HepG2 (cell line): ENCODE results near the gene ADAR. TPM values are rescaled to one million over a fixed set of nuclear protein-coding genes. Genes with fewer than 3 reads are reported as not detected.

Experiments used
- ATAD3A ChIP-seq: sonication (generic); formaldehyde crosslinking; IDR thresholded peaks from 2 replicates; pipeline ENCODE4 v1.4.0; 2020; ENCODE audit warnings: missing genetic modification reagents
- BCL3 ChIP-seq: sonication (generic); formaldehyde crosslinking; IDR thresholded peaks from 2 replicates; pipeline ENCODE4 v1.5.1; 2020; ENCODE audit warnings: mild to moderate bottlenecking, missing genetic modification reagents, moderate library complexity
- BORCS8-MEF2B ChIP-seq: sonication (generic); formaldehyde crosslinking; IDR thresholded peaks from 2 replicates; pipeline ENCODE4 v1.8.0; 2022; ENCODE audit warnings: mild to moderate bottlenecking, missing genetic modification reagents
- CAMTA2 ChIP-seq: sonication (generic); formaldehyde crosslinking; IDR thresholded peaks from 2 replicates; pipeline ENCODE4 v1.4.0; 2020; ENCODE audit warnings: mild to moderate bottlenecking, missing genetic modification reagents, borderline replicate concordance
- ETV5 ChIP-seq: IDR thresholded peaks from 2 replicates; pipeline ENCODE4 v1.6.1; 2018; ENCODE audit warnings: missing biosample characterization, missing genetic modification reagents, inconsistent platforms, borderline replicate concordance
- FOXK2 ChIP-seq: fragments of 450-650 bp; IDR thresholded peaks from 2 replicates; pipeline ENCODE4 v1.6.1; 2016
- FOXM1 ChIP-seq: sonication (generic); formaldehyde crosslinking; IDR thresholded peaks from 2 replicates; pipeline ENCODE4 v1.5.0; 2020; ENCODE audit warnings: missing genetic modification reagents
- GPN1 ChIP-seq: sonication (generic); formaldehyde crosslinking; IDR thresholded peaks from 2 replicates; pipeline ENCODE4 v1.5.1; 2020; ENCODE audit warnings: missing genetic modification reagents, borderline replicate concordance
- HNRNPLL ChIP-seq: fragments of 200-400 bp; formaldehyde crosslinking; IDR thresholded peaks from 2 replicates; pipeline ENCODE4 v1.6.1; 2017; ENCODE audit warnings: mild to moderate bottlenecking, low read depth, low read length; ENCODE audit not compliant: poor library complexity, severe bottlenecking
- JARID2 ChIP-seq: sonication (generic); formaldehyde crosslinking; IDR thresholded peaks from 2 replicates; pipeline ENCODE4 v1.8.1; 2023; ENCODE audit warnings: missing genetic modification reagents, inconsistent platforms; ENCODE audit not compliant: insufficient replicate concordance
- NFYB ChIP-seq: sonication (generic); formaldehyde crosslinking; IDR thresholded peaks from 2 replicates; pipeline ENCODE4 v1.4.0; 2020; ENCODE audit warnings: missing genetic modification reagents
- NR0B2 ChIP-seq: sonication (generic); formaldehyde crosslinking; IDR thresholded peaks from 2 replicates; pipeline ENCODE4 v1.4.0; 2020; ENCODE audit warnings: mild to moderate bottlenecking, missing genetic modification reagents
- NR3C1 ChIP-seq: sonication (generic); formaldehyde crosslinking; IDR thresholded peaks from 2 replicates; pipeline ENCODE4 v1.4.0; 2020; ENCODE audit warnings: missing genetic modification reagents
- NRL ChIP-seq: sonication (generic); formaldehyde crosslinking; IDR thresholded peaks from 2 replicates; pipeline ENCODE4 v1.5.0; 2020; ENCODE audit warnings: missing genetic modification reagents, mild to moderate bottlenecking, moderate library complexity, borderline replicate concordance
- RBAK ChIP-seq: sonication (generic); formaldehyde crosslinking; IDR thresholded peaks from 2 replicates; pipeline ENCODE4 v1.5.1; 2020; ENCODE audit warnings: mild to moderate bottlenecking, missing genetic modification reagents
- SNRNP70 ChIP-seq: fragments of 200-400 bp; formaldehyde crosslinking; IDR thresholded peaks from 2 replicates; pipeline ENCODE4 v1.6.1; 2017; ENCODE audit warnings: mild to moderate bottlenecking, low read depth, low read length, moderate library complexity
- ZFP36 ChIP-seq: fragments of 150-350 bp; IDR thresholded peaks from 2 replicates; pipeline ENCODE4 v1.6.1; 2018; ENCODE audit warnings: borderline replicate concordance, low read length, low read depth; ENCODE audit not compliant: partially characterized antibody
- ZFP62 ChIP-seq: sonication (generic); formaldehyde crosslinking; IDR thresholded peaks from 2 replicates; pipeline ENCODE4 v1.4.0; 2020; ENCODE audit warnings: missing genetic modification reagents
- ZFP91 ChIP-seq: sonication (generic); formaldehyde crosslinking; IDR thresholded peaks from 2 replicates; pipeline ENCODE4 v1.9.0; 2022; ENCODE audit warnings: missing genetic modification reagents, mild to moderate bottlenecking, borderline replicate concordance
- ZKSCAN1 ChIP-seq: fragments of 150-350 bp; IDR thresholded peaks from 2 replicates; pipeline ENCODE4 v1.6.1; 2014; ENCODE audit warnings: low read length
- ZNF121 ChIP-seq: sonication (generic); formaldehyde crosslinking; IDR thresholded peaks from 2 replicates; pipeline ENCODE4 v1.5.0; 2020; ENCODE audit warnings: mild to moderate bottlenecking, missing genetic modification reagents
- ZNF160 ChIP-seq: sonication (generic); formaldehyde crosslinking; IDR thresholded peaks from 2 replicates; pipeline ENCODE4 v1.8.0; 2022; ENCODE audit warnings: mild to moderate bottlenecking, inconsistent platforms, missing genetic modification reagents
- ZNF296 ChIP-seq: sonication (generic); formaldehyde crosslinking; conservative IDR thresholded peaks from 2 replicates; pipeline ENCODE4 v1.5.0; 2020; ENCODE audit warnings: mild to moderate bottlenecking, missing genetic modification reagents
- ZNF549 ChIP-seq: sonication (generic); formaldehyde crosslinking; IDR thresholded peaks from 2 replicates; pipeline ENCODE4 v1.5.0; 2020; ENCODE audit warnings: missing genetic modification reagents
- ZNF597 ChIP-seq: sonication (generic); formaldehyde crosslinking; IDR thresholded peaks from 2 replicates; pipeline ENCODE4 v1.5.0; 2020; ENCODE audit warnings: missing genetic modification reagents
- ZNF83 ChIP-seq: sonication (generic); formaldehyde crosslinking; IDR thresholded peaks from 2 replicates; pipeline ENCODE4 v1.4.0; 2020; ENCODE audit warnings: missing genetic modification reagents, mild to moderate bottlenecking, borderline replicate concordance
- ZSCAN22 ChIP-seq: sonication (generic); formaldehyde crosslinking; IDR thresholded peaks from 2 replicates; pipeline ENCODE4 v1.4.0; 2020; ENCODE audit warnings: mild to moderate bottlenecking, missing genetic modification reagents
- polyA plus RNA-seq, 8 experiments: library from polyadenylated mRNA; depleted of rRNA in 3 of 8; stranded (reverse) in 7 of 8; unstranded in 1 of 8; fragments of >200 nt; fragmentation: Illumina TruSeq in 4 of 8; extraction: Trizol in 4 of 8; gene quantifications; 2 replicates each; pipeline versions ENCODE4 v1.2.1 to v1.2.3, GENCODE V29; 2011 to 2016; ENCODE audit warnings: low read depth in 4 of 8, missing spikeins in 1 of 8, mixed read lengths in 1 of 8; ENCODE audit not compliant: insufficient read depth in 1 of 8
- total RNA-seq, 5 experiments: library from RNA; depleted of rRNA; stranded (reverse); fragments of >200 nt; fragmentation: Illumina TruSeq; extraction: Trizol; gene quantifications; 2 replicates each; pipeline ENCODE4 v1.2.3, GENCODE V29; 2016; ENCODE audit warnings: low read depth in 1 of 5

ADAR gene
- total and polyA plus RNA-seq, 2 of the 13 experiments (the other 11 are each of a cell fraction or from before 2014, with no cell fraction given), result 70.8 to 86.2 TPM

GRCh38 chr1:154558720-154559465 is 49.1 kb downstream of the ADAR start (continued):
- TF ChIP-seq BCL3 (CRISPR knock-in tag) (peak; percentile 99), ETV5 (peak; percentile 16; the same call in 1 of the 2 replicates), FOXM1 (peak; percentile 62), ZFP91 (CRISPR knock-in tag) (peak; percentile 95), NRL (CRISPR knock-in tag) (peak; percentile 98), ZKSCAN1 (no peak), ZFP36 (no peak), ATAD3A (no peak), ZNF121 (CRISPR knock-in tag) (peak; percentile 66), NFYB (CRISPR knock-in tag) (peak; percentile 57), RBAK (CRISPR knock-in tag) (no peak), ZNF83 (peak; percentile 96; the same call in 1 of the 2 replicates), CAMTA2 (peak; percentile 59; the same call in 1 of the 2 replicates), HNRNPLL (peak; percentile 89), ZNF160 (CRISPR knock-in tag) (peak; percentile 89; the same call in 1 of the 2 replicates), ZSCAN22 (CRISPR knock-in tag) (peak; percentile 89), JARID2 (peak; percentile 41), SNRNP70 (no peak), ZFP62 (CRISPR knock-in tag) (no peak), BORCS8-MEF2B (peak; percentile 98), ZNF549 (CRISPR knock-in tag) (no peak), ZNF296 (CRISPR knock-in tag) (0 out of 2 replicates have a peak, but pooled peaks have one; percentile 40), FOXK2 (0 out of 2 replicates have a peak, but pooled peaks have one; percentile 40), NR3C1 (no peak), GPN1 (CRISPR knock-in tag) (peak; percentile 21; the same call in 1 of the 2 replicates), NR0B2 (CRISPR knock-in tag) (peak; percentile 98), ZNF597 (CRISPR knock-in tag) (no peak)
